ENCODE measurements around the gene ACER3. TPM values are rescaled to one million over a fixed set of nuclear protein-coding genes. Genes with fewer than 3 reads are reported as not detected.
"Not testable (repeated sequence)": the region's sequence is repeated elsewhere in the genome, so short reads cannot be mapped to it uniquely, and the experiment has no call there.

ACER3 gene
- polyA plus RNA-seq, 1 donor = 19.2 TPM

DNA sequence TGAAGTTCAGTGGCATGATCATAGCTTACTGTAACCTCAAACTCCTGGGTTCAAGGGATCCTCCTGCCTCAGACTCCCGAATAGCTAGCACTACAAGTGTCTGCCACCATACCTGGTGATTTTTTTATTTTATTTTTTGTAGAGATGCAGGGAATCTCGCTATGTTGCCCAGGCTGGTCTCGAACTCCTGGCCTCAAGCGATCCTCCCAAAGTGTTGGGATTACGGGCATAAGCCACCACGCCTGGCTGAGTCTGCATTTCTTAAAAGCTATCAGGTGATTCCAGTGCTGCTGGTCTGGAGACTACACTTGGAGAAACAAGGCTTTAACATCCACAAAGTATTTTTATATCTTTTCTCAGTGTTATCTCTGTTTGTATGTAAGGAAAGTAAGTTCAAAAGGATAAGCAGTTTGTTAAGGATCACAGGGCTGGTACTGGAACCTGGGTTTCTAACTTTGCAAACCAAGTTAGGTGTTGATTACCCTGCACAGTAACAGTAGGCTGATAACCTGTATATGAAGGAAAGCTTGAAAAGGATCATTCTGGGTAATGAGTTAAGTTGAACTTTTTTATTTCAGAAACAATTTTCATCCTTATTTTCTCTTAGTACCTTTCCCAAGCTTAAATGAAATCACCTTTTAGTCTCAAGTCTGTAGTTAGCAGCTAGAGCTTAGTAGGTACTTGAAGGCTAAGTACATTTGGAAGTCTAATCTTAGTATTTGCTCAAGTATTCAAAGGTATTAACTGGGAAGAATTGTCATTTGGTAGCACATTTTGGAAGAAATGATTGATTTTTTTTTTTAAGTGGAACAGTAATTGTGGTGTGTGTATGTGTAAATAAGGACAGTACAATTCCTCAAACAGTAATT is 12.5 kb downstream of the ACER3 start:
- no peak for DNase-seq

- no peak for DNase-seq
Measured at GRCh38 chr11:76878014-76878413, 17.3 kb downstream of the ACER3 start.

DNA sequence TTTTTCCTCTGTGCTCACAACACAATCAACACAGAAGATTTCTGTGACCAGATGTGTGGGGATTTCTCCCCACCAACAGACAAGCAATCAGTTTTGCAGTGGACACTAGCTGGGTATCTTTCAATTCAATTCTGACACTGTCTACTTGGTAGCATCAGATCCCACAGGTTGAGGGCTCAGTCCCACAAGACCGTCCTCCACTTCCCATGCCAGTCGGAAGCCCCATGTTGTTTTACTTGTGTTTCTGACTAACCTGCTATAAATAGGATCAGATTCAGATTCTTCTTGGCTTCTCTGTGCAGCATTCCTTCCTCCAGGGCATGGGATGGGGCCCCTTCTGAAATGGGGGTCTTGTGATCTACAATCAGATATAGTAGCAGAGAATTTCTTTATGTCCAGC is 19.6 kb downstream of the ACER3 start:
- no peak for DNase-seq

DNA sequence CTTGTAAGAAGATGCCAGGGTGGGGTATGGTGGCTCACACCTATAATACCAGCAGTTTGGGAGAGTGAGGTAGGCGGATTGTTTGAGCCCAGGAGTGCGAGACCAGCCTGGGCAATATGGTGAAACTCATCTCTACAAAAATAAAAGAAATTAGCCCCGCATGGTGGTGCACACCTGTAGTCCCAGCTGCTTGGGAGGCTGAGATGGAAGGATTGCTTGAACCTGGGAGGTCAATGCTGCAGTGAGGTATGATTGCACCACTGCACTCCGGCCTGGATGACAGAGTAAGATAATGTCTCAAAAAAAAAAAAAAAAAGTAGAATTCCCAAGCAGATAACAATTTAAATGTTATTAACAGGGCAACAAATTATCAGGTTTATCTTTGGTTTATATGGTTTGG is 20.2 kb downstream of the ACER3 start:
- DNase-seq = no peak

DNA sequence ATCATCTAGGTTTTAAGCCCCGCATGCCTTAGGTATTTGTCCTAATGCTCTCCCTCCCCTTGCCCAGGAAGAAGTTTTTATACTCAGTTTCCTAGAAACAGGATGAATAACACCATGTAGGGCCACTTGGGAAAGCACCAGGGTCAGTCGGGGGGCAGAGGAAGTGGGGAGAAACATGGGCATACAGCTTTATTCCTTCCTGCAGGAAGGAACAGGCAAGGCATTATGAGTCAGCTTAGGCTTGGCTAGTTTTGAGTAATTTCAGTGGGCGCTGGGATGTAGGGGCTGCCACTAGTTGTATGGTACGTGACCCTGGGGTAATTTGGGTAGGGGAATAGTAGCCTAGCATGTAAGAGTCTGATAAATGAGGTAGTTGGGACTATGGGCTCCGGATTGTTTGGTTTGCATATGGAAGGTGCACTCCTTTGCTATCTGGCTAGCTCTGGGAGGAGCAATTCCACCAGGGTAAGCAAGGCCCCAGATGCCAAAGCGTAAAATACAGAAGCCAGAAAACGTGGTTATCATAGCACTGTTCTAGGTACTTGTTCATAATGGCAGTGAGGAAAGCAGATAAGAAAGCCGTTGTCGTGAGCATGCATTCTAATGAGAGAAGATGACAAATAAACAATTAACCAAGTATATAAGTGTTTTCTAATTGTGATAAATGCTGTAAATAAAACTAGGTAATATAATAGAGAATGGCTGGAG is 24.8 kb downstream of the ACER3 start:
- DNase-seq = no peak

- no peak for DNase-seq
Measured at GRCh38 chr11:76888989-76889388, 28.3 kb downstream of the ACER3 start.

- DNase-seq = no peak
Measured at GRCh38 chr11:76889411-76889975, 28.8 kb downstream of the ACER3 start.

DNA sequence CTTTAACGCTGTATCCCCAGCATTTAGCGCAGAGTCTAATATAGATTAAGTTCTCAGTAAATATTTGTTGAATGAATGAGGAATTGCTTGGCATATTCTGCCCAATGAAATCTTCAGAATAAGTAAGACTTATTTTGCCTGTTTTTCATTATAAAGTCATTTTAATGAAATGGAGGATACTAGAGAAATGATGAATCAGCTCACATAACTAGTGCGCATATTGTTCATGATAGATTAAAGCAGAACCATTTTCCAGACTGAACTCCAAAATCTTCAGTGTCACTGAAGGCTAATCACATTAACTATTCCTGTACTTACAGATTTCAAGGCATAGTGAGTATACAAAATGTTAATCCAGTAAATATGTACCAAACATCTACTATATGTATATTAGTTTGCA is 29.6 kb downstream of the ACER3 start:
- no peak for DNase-seq

- DNase-seq = no peak
Measured at GRCh38 chr11:76891285-76891684, 30.6 kb downstream of the ACER3 start.

- no peak for DNase-seq
Measured at GRCh38 chr11:76891793-76892192, 31.1 kb downstream of the ACER3 start.

DNA sequence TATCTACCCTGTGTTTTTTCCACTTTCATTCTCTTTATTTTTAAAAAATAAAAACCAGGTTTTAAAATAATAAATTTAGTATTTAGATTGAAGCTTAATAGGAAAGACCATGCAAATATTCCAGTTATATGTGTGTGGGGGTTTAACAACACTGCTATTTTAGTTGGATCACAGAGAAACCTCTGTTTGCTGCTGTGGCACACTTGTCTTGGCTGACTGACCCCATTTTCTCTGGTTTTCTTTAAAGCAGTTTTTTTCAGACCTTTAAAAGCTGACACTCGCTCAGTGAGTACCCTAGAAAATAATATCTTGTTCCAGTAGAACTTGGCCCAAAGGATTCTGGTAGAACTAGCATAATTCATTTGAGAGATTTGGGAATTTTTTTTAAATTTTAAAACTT is 31.6 kb downstream of the ACER3 start:
- DNase-seq = no peak

DNA sequence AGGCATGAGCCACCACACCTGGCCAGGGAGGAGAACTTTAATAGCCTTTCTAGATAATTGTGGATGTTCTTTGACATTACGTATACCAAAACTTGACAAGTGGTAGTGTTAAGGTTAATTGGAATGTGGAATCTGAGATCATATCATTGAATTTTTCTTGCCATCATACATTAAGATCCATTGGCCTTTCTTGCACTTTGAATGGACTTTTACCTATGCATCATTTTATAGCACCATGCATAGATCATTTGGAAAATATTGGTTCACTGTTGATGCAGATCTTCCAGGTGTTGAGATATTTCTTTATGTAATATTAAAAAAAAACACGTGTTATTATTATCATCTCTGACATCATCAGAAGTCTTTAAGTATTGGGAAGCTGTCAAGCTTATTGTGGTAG is 36.5 kb downstream of the ACER3 start:
- no peak for DNase-seq

- DNase-seq = no peak
Measured at GRCh38 chr11:76901144-76901543, 40.4 kb downstream of the ACER3 start.

DNA sequence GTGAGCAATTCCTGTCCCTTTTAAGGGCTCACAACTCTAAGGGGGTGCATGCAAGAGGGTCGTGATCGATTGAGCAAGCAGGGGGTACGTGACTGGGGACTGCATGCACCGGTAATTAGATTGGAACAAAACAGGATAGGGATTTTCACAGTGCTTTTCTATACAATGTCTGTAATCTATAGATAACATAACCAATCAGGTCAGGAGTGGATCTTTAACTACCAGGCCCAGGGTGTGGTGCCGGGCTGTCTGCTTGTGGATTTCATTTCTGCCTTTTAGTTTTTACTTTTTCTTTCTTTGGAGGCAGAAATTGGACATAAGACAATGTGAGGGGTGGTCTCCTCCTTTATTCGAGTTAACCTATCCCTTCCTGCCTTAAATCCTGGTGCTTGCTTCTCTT is 40.9 kb downstream of the ACER3 start:
- not testable (repeated sequence) for DNase-seq

DNA sequence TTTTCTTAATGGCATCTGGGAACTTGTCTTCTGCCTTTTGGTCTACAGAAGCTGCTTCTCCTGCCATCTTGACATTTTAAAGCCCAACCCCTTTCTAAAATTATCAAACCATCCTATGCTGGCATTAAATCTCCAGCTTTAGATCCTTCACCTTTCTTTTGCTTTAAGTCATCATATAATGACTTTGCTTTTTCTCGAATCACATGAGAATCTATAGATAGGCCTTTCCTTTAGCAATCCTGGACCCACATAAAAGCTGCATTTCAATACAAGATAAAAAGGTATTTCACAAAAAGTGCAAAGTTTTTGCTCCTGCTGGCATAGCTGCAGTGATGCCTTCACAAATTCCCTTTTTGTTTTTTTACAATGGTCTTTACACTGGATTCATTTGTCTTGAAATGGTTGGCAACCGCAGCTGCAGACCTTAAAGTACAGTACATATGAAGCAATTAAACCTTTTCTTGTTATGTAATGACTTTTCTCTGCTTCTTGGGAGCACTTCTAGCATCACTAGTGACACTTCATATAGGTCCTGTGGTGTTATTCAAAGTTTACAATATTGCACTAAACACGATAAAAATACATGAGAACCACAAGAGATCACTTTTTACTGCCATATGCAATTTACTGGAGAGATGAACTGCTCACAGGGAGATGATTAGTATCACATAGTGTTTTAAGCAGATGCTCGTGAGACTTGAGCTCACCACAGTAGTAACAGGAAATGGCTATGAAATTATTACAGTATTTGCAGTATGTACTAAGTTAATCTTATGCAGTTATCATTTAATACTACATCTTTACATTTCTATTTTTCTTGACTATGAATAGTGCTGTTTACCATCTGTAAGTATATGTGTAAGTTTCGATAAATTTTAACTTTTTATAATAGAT is 41.6 kb downstream of the ACER3 start:
- DNase-seq = no peak

DNA sequence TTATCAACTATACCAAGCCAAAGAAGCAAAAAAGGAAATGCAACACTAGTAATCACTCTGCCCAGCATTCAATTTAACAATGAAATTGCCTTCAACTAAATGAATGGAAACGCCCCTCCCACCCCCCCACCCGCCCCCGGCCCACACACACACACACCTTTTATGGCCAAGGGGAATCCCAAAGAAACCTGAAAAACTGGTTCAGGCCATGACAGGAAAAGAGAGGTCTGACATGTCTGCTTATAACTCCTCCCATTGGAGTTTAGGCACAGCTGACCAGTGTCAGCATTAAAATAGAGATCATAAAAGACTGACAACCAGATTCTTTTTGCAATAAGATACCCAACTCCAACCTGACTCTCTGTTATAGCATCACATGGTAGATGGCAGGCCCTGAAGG is 42.6 kb downstream of the ACER3 start:
- no peak for DNase-seq

- no peak for DNase-seq
Measured at GRCh38 chr11:76910620-76911414, 50.1 kb downstream of the ACER3 start.

GRCh38 chr11:76911415-76911808 is 50.7 kb downstream of the ACER3 start:
- no peak for DNase-seq

DNA sequence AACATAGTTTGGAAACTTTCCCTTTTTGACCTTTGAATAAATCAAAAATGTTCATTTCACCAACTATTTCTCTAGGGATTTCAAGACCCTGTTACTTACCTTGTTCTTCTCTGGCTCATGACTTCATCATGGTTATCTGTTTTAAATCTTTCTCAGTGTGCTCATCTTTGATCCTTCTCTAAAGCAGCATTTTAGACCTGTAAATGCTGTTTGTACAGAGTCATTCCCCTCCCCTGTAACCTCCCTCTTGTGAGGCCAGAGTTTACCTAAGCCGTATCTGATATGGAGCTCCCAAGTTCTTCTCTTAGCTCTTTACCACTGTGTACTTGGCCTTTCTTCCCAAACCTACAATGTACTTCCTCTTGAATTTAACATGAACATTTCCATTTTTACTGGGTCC is 56.0 kb downstream of the ACER3 start:
- DNase-seq = no peak

DNA sequence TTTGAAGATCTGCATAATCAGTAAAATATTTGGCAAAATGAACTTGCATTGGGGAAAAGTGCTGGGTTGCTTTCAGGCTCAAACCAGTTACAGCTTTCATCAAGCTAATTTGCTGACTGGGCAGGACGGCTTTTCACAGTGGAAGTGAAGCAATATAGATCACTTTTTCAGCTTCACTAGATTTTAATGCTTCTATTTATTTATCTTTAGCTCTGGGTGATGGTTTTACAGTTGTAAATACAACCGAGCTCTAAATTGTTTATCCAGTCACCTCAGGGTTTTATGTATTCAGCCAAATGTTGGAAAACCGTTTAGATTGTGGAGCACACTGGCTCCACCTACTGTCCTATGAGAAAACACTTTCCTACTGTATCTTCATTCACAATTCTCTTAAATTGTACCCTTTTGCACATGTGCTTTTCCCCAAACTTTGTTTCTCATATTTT is 58.2 kb downstream of the ACER3 start:
- DNase-seq = peak; percentile 71

- no peak for DNase-seq
Measured at GRCh38 chr11:76919467-76919866, 58.7 kb downstream of the ACER3 start.

All from left kidney (tissue), 2 donors.